Measurements from ENCODE around the gene SASH3.
"Not testable (repeated sequence)": the region's sequence is repeated elsewhere in the genome, so short reads cannot be mapped to it uniquely, and the experiment has no call there.

The SASH3 gene

GRCh38 chrX:129779747-129780146, at the start of gene SASH3:
TSS of gene SASH3 (plus strand) at chrX:129779949. CDS start at chrX:129780098, 149 bp downstream.
- DNase-seq, result no peak

- DNase-seq, result no peak
Measured at GRCh38 chrX:129731228-129731627, 48.5 kb upstream of the SASH3 start.

- DNase-seq, result no peak
Measured at GRCh38 chrX:129732857-129733256, 46.9 kb upstream of the SASH3 start.

GRCh38 chrX:129733335-129733734, 46.4 kb upstream of the SASH3 start:
- DNase-seq, result no peak

GRCh38 chrX:129736491-129736890, 43.3 kb upstream of the SASH3 start:
- no peak for DNase-seq

- no peak for DNase-seq
Measured at GRCh38 chrX:129737916-129738315, 41.8 kb upstream of the SASH3 start.

- DNase-seq, result no peak
Measured at GRCh38 chrX:129738466-129739308, 41.1 kb upstream of the SASH3 start, which contains the start of gene XPNPEP2. TSS of gene XPNPEP2 (plus strand) at chrX:129738979. CDS start at chrX:129739214, 235 bp downstream.

GRCh38 chrX:129739578-129739977, 40.2 kb upstream of the SASH3 start:
- no peak for DNase-seq

GRCh38 chrX:129741880-129742758, 37.6 kb upstream of the SASH3 start:
- no peak for DNase-seq

GRCh38 chrX:129742759-129743152, 37.0 kb upstream of the SASH3 start:
- DNase-seq, result not testable (repeated sequence)

- no peak for DNase-seq
Measured at GRCh38 chrX:129743821-129744220, 35.9 kb upstream of the SASH3 start.

- no peak for DNase-seq
Measured at GRCh38 chrX:129744861-129745321, 34.9 kb upstream of the SASH3 start.

GRCh38 chrX:129746557-129747470, 32.9 kb upstream of the SASH3 start:
- no peak for DNase-seq

GRCh38 chrX:129747533-129747932, 32.2 kb upstream of the SASH3 start:
- DNase-seq, result no peak

GRCh38 chrX:129748305-129748704, 31.4 kb upstream of the SASH3 start:
- no peak for DNase-seq

- DNase-seq, result no peak
Measured at GRCh38 chrX:129749069-129749468, 30.7 kb upstream of the SASH3 start.

GRCh38 chrX:129750971-129751370, 28.8 kb upstream of the SASH3 start:
- DNase-seq, result no peak

GRCh38 chrX:129754056-129755024, 25.4 kb upstream of the SASH3 start:
- no peak for DNase-seq

GRCh38 chrX:129755779-129756650, 23.7 kb upstream of the SASH3 start:
- no peak for DNase-seq

- DNase-seq, result no peak
Measured at GRCh38 chrX:129759576-129760061, 20.1 kb upstream of the SASH3 start.

Measured in cerebellar nuclear complex (tissue), 1 donor.